ENCODE data around the gene CCL27.

DNA sequence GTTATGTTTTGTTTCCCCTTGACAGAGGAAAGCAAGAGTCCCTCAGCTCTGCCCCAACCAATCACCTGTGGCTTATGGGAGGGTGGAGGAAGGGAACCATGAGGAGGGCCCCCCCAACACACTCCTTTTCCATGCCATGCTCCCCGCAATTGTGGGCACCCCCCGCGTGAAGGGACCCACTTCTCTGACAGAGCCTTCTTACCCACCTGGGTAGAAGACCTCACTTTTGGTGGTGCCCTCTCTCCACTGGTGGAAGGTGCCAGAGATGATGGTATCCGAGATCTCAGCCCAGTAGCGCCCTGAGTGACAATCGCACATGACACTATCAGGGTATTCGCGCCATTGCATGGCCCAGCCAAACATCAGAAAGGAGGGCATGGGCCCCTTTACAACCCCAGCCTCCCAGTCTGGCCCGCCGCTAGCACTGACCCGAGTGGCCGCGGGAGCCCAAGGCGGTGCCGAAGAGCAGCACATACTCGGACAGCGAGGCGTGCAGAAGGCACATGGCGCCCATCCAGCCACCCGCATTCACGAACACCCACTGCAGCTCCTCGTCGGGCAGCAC lies 25.6 kb downstream of the CCL27 start:
- TF ChIP-seq, protein P1, sequence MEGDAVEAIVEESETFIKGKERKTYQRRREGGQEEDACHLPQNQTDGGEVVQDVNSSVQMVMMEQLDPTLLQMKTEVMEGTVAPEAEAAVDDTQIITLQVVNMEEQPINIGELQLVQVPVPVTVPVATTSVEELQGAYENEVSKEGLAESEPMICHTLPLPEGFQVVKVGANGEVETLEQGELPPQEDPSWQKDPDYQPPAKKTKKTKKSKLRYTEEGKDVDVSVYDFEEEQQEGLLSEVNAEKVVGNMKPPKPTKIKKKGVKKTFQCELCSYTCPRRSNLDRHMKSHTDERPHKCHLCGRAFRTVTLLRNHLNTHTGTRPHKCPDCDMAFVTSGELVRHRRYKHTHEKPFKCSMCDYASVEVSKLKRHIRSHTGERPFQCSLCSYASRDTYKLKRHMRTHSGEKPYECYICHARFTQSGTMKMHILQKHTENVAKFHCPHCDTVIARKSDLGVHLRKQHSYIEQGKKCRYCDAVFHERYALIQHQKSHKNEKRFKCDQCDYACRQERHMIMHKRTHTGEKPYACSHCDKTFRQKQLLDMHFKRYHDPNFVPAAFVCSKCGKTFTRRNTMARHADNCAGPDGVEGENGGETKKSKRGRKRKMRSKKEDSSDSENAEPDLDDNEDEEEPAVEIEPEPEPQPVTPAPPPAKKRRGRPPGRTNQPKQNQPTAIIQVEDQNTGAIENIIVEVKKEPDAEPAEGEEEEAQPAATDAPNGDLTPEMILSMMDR (IDR thresholded peaks at IDR 0.05), result no peak
- TF ChIP-seq POLR2A (IDR thresholded peaks at IDR 0.05; ENCODE audit: low read depth) (no peak), POLR2AphosphoS5 (IDR thresholded peaks at IDR 0.05) (no peak), EP300 (IDR thresholded peaks at IDR 0.05) (no peak)
